HG03432 (cell line): ENCODE data around the gene SLC26A4.

Source experiments
- ATAC-seq: cut with Tn5 transposase; IDR thresholded peaks from one replicate; pipeline ENCODE4 v1.9.1; 2021; ENCODE audit warnings: mild to moderate bottlenecking, moderate library complexity; ENCODE audit not compliant: unreplicated experiment

SLC26A4 gene

GRCh38 chr7:107694386-107694785 lies 33.8 kb downstream of the SLC26A4 start:
- no peak for ATAC-seq

- no peak for ATAC-seq
Measured at GRCh38 chr7:107696330-107696946, 35.8 kb downstream of the SLC26A4 start.

GRCh38 chr7:107697321-107698049 lies 36.9 kb downstream of the SLC26A4 start:
- ATAC-seq, result no peak

GRCh38 chr7:107700570-107700969 lies 39.9 kb downstream of the SLC26A4 start:
- ATAC-seq, result no peak

- no peak for ATAC-seq
Measured at GRCh38 chr7:107701191-107701590, 40.6 kb downstream of the SLC26A4 start.

GRCh38 chr7:107703219-107703618 lies 42.6 kb downstream of the SLC26A4 start:
- ATAC-seq, result no peak

GRCh38 chr7:107703872-107704271 lies 43.2 kb downstream of the SLC26A4 start:
- ATAC-seq, result no peak

- ATAC-seq, result no peak
Measured at GRCh38 chr7:107708956-107709355, 48.3 kb downstream of the SLC26A4 start.

GRCh38 chr7:107711301-107711700 lies 50.7 kb downstream of the SLC26A4 start:
- ATAC-seq, result no peak

- no peak for ATAC-seq
Measured at GRCh38 chr7:107712025-107712424, 51.4 kb downstream of the SLC26A4 start.

GRCh38 chr7:107712896-107713295 lies 52.3 kb downstream of the SLC26A4 start:
- ATAC-seq, result no peak

GRCh38 chr7:107715531-107715930 lies 54.9 kb downstream of the SLC26A4 start:
- no peak for ATAC-seq

GRCh38 chr7:107718456-107719193 lies 58.0 kb downstream of the SLC26A4 start:
- ATAC-seq, result no peak

GRCh38 chr7:107721286-107721685 lies 60.7 kb downstream of the SLC26A4 start:
- no peak for ATAC-seq

GRCh38 chr7:107723255-107723654 lies 62.6 kb downstream of the SLC26A4 start:
- ATAC-seq, result no peak

GRCh38 chr7:107725138-107725740 lies 64.6 kb downstream of the SLC26A4 start:
- no peak for ATAC-seq

GRCh38 chr7:107726356-107727130 lies 65.9 kb downstream of the SLC26A4 start:
- ATAC-seq, result no peak

GRCh38 chr7:107728276-107728675 lies 67.6 kb downstream of the SLC26A4 start:
- ATAC-seq, result no peak

- peak; percentile 36 for ATAC-seq
Measured at GRCh38 chr7:107742678-107743566, 82.3 kb downstream of the SLC26A4 start.
